Activated T-cell treated with anti-CD3 and anti-CD28 coated beads, Interleukin-2, amount 50 U/mL, for 48 hours (primary cell): ENCODE data around the gene LTBP1.
A peak's percentile ranks its signal among the peaks of the same experiment; 100 is the strongest.
"Not testable (repeated sequence)": the region's sequence is repeated elsewhere in the genome, so short reads cannot be mapped to it uniquely, and the experiment has no call there.

Experiments used
- DNase-seq, 2 experiments: peaks; one replicate each; pipeline ENCODE4 v3.0.0-alpha.2; 2020

LTBP1 gene

DNA sequence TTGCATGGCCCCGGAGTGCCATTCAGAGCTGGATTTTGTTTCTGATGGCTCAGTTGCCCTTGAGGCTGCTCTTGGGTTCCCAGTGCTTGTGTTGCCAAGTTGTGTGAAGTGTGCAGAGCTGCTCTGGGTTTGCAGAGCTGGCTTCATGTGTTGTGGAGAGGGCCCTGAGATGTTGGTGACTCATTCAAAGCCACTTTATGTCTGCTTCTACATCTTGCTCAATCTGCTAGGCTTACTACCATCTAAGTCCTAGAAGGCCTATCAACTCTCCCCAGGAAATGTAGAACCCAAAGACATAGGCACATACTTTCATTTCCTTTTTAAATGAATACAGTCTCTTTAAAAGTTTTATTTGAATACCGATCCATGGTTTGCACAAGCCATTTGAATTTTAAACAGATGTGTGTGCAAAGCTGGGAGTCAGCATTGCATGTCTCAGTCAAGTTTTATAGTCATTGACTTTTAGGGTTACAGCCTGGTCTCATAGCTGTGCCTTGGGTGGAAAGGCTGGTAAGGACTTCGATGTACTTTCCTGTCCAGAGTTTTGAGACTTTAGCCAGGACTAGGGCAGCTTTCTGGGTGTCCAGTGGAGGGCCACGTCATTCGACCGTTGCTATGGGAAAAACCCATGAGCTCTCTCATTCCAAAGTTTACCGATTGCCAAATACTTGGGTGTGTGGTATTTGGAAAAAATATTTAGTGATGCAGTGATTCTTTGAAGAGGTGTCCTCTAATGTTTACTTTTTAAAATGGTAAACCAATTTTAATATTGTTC lies 105.0 kb downstream of the LTBP1 start:
- DNase-seq = no peak

DNA sequence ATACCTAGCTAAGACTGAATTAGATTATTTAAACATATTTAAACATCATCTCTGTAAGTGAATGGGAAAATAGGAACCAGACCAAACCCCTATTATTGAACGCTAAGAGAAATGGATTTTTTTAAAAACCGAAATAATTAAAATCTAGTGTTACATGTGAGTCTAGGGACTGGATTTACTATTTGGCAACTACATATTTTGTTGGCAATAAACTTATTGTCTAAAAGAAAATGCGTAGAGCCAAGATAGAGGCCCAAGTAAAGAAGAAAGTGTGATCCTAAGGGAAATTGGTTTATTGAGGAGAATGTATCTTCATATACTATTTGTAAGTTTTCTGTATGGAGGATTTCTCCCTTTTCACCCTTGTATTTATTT lies 105.6 kb downstream of the LTBP1 start:
- no peak for DNase-seq

DNA sequence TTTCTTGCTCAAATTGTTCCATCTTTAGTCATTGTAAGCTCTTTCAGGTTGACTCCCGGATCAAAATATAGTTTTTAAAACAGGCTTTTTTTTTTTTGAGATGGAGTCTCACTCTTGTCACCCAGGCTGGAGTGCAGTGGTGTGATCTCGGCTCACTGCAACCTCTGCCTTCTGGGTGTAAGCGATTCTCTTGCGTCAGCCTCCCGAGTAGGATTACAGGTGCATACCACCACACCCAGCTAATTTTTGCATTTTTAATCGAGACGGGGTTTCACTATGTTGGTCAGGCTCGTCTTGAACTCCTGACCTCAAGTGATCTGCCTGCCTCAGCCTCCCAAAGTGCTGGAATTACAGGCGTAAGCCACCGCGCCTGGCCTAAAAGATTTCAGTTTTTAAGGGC lies 106.0 kb downstream of the LTBP1 start:
- not testable (repeated sequence) for DNase-seq

DNA sequence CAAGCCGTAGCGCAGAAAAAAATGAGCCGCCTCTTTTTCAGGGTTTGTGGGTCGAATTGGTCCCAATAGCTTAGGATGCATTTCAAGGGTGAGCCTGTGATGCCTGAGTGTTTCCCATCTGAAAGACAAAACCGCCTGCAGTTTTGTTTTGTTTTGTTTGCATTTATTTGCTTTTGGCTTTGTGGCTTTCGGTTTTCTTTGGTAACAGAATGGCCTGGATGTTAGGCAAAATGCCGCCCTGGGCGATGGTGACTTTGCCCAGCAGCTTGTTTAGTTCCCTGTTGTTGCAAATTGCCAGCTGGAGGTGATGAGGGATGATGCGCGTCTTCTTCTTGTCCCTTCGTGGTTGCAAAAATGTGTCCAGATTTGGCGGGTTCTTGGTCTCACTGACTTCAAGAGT lies 109.4 kb downstream of the LTBP1 start:
- no peak for DNase-seq

DNA sequence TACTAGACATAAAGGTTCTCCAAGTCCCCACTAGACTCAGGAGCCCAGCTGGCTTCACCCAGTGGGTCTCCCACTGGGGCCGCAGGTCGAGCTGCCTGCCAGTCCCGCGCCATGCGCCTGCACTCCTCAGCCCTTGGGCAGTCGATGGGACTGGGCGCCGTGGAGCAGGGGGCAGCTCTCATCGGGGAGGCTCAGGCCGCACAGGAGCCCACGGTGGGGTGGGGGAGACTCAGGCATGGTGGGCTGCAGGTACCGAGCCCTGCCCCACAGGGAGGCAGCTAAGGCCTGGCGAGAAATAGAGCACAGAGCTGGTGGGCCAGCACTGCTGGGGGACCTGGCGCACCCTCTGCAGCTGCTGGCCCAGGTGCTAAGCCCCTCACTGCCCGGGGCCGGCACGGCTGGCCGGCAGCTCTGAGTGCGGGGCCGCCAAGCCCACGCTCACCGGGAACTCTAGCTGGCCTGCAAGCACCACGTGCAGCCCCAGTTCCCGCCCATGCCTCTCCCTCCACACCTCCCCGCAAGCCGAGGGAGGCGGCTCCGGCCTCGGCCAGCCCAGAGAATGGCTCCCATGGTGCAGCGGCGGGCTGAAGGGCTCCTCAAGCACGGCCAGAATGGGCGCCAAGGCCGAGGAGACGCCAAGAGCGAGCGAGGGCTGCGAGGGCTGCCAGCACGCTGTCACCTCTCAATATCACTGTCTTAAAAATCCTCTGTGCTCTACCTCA lies 110.7 kb downstream of the LTBP1 start:
- DNase-seq = not testable (repeated sequence)

DNA sequence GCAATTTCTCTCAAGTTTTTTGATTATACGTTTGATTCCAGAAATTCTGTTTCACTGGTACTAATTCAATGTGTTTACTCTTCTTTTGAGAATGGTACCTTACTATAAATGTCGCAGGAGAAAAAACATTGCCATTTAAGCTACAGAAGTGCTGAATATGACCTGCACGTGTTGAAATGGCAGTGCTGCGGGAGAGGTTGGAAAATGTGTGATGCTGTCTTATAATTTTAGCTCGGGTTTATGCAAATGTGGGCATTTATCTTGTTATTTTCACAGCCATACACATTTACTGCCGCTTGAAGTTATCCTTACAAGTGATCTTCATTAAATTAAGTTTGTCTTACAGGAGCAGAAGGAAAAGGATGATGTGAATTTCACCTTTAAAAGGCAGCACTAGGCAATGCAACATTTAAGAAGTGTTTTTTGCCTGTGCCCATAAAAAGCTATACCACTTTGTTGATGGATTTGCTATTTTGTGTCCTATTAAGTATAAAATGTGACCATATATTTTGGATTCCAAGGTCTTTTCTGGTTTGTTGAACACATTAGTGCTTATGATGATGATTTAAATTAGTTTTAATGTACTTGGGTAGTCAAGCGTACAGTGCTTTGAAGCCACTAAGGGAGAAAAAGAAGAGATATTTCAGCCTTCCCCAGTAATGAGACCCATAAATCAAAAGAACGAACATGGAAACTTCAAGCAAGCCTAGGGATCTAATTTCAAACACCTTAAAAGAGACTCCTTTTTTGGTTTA lies 112.1 kb downstream of the LTBP1 start:
- no peak for DNase-seq

DNA sequence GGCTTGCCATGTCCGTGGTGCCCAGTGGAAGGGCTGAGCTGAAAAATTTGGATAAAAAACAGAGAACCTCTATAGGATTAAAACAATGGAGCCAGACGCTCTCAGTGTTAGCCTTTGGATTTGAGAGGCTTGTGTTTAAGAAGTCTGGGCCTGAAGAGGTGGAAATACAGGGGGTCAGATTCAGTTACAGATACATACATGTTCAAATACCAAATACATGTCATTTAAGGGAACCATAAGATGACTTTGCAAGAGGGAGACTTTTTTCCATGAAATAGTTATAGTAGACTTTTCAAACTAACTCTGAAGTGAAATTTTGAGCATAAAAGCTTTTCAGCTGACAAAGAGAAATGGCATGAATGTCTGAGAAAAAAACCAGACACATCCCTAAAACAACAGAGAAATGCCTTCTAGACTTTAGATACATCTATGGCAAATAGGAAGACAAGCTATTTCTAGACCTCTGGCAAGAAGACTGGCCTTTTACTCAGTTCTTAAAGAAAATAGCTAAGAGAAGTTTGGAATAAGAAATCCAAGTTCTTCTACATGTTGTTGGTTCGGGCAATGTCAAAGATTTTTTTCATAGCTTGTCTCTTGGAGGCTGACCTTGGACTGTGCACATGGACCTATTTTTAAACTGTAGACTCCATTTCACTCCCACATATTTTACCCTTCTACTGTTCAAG lies 112.9 kb downstream of the LTBP1 start:
- no peak for DNase-seq

DNA sequence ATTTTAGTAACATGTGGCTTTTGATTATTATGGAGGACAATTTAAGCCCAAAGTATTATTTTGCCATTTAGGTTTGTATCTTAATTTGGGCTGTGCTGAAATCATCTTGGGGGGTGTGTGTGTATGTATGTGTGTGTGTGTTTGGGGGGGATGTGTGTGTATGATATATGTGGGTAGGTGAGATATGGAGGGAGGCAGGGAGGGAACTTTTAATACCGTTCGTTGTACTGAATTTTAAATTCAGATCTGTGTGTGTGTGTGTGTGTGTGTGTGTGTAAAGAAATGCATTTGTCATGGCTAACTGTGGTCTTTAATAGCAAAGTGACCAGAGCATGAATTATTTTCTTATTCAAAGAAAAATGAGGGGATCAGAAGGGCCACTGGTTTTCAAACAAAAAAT lies 113.7 kb downstream of the LTBP1 start:
- no peak for DNase-seq

DNA sequence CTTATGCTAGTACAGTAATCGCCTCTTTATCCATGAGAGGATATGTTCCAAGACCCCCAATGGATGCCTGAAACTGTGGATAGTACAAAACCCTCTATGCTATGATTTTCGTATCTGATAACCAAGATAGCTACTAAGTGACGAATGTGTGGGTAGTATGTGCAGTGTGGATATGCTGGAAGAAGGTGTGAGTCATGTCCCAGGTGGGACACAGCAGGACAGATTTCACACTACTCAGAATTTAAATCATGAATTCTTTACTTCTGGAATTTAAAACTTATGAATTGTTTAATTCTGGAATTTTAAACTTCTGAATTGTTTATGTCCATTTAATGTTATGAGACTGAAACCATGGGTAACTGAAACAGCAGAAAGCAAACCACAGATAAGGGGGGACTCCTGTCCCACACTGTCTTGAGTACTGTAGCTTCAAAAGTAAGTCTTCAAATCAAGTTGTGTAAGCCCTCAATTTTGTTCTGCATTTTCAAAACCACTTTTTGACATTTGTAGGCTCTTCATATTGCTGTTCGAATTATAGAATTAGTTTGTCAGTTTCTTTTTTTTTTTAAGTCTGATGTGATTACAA lies 116.0 kb downstream of the LTBP1 start:
- no peak for DNase-seq

DNA sequence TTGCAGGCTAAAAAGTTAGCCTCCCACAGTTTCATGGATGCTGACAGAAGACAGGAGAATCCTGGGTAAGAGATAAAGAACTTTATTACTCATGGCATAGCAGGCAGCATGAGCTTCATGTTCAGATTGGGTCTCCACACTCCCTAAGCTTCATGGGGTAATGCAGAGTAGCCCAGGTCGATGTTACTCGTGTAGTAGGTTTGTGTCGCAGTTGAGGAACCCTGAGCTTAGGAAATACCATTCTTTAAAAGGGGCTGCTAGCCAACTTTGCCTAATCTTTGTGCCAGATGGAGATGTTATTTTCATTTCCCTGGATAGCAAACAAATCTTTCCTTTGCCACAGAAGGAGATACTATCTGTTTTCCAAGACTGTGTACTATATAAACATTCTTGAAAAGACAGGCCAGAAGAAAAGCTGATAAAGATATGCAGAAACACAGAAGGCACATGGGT lies 117.6 kb downstream of the LTBP1 start:
- no peak for DNase-seq

DNA sequence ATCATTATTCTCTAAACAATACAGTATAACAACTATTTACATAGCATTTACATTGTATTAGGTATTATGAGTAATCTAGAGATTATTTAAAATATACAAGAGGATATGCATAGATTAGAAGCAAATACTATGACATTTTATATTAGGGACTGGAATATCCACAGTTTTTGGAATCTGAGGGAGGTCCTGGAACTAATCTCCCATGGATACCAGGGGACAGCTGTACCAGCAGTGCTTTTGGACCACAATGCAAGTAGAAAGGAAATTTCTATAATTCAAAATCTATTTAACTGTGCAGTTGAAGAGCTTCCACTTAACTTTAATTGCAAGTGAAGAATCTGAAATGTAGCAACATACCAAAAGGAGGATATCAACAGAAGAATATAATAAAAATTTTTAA lies 120.8 kb downstream of the LTBP1 start:
- DNase-seq = no peak

DNA sequence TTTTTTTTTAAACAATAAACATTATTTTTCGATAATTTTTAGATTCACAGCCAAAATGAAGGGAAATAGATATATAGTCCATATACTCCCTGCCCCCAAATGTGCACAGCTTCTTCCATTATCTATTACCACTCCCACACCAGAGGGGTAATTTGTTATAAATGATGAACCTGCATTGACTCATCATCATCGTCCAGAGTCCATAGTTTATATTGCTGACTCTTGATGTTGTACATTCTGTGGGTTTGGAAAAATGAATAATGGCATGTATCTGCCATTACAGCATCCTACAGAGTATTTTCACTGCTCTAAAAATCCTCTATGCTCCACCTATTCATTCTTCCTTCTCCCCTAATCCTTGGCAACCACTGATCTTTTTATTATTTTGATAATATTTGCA lies 121.5 kb downstream of the LTBP1 start:
- no peak for DNase-seq

DNA sequence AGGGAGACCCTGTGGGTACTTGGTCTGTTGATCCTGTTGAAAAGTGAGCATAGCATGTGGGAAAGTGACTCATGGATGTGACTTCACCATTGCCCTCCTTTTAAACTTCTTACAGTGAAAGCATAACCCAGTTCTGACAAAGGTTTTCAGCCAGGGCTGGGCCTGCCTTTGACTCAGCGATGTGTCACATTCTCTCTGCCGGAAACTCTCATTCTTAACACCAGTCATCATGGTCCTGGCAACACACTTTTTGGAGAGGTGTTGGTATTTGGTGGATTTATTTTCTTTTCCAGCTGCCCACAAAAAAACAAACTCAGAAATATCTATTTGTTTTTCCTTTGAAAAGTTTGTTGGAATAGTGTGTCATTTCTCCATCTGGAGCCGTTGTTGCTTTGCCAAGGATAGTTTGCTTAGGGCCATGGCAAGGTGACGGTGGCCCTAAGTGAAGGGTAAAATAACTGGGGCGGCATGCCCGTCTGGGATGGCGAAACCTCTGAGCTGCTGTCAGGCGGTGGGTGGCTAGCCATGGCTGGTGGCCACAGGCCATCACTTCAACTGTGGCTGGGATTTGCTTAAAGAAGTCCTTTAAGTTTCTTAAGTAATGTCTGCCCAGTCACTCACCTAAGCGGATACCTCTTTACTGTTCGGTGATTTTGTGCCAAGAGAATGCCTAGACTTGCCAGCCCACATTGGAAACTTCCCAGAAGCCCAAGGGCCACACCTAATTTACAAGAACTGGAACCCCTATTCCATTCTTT lies 123.3 kb downstream of the LTBP1 start:
- DNase-seq = peak; percentile 57 to 68

DNA sequence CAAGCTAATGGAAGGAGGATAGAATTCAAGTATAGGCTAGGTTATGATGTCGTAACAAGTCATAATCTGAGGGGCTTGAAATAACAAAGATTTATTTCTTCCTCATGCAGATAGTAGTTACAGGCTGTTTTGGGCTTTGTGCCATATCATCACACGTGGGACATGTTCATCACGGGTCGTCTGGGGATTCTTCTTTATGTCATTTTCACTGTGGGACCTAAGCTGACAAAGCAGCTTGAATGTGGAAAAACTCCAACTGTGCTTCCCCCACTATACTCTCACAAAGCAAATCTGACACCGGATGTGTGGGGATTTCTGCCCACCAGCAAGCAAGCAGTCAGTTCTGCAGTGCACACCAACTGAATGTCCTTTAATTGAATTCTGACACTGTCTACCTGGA lies 124.8 kb downstream of the LTBP1 start:
- DNase-seq = no peak

DNA sequence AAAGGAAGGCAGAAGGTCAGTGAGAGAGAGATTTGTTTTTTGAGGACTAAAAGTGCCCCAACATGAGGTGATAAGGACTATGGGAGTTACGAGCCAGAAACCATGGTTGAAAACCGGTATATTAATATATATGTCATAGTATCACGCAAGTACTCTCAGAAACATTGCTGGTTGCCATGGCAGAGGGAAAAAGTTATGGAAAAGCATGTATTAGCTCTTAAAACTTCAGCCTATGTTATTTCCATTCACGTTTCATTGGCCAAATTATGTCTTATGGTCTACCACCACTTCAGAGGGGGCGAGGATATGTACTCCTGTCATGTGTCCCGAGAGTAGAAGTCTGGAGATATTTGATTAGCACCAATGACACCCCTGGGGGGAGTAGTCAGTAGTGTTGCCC lies 125.9 kb downstream of the LTBP1 start:
- no peak for DNase-seq

DNA sequence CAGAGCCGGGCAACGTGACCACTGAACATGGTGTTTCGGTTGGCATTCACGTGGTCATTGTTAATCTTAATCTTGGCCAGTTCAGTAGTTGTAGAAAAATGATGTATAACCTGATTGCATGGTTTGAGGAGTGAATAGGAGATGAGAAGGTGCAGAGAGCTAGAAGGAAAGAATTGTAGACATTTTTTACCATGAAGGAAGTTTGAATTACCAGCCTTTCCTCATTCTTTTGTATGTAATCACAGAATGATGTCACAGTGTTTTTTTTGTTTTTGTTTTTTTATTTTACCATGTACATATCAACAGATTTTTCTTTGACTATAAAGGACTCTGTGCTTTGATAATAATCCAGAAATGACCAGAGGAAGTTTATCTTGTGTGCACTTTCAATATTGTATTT lies 126.3 kb downstream of the LTBP1 start:
- no peak for DNase-seq

DNA sequence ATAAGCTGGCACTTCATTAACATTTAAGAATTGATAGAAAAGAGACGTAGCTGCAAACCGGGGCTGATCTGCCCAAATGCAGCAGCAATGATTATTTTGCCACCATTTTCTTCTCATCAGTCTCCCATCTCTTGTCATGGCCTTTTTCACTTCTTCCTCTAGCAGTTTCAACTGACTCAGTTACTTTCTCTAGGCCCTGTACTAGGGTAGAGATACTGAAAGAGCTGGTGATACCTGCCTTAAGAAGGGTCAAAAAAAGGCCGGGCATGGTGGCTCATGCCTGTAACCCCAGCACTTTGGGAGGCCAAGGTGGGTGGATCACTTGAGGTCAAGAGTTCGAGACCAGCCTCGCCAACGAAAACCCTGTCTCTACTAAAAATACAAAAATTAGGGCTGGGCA lies 127.4 kb downstream of the LTBP1 start:
- DNase-seq = no peak

DNA sequence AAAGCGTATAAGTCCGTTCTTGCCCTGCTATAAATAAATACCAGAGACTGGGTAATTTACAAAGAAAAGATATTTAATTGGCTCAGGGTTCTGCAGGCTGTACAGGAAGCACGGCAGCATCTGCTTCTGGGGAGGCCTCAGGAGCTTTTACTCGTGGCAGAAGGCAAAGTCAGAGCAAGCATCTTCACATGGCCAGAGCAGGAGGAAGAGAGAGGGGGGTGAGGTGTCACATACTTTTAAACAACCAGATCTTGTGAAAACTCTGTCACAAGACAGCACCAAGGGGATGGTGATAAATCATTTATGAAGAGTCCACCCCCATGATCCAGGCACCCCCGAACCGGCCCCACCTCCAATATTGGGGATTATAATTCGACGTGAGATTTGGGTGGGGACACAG lies 130.6 kb downstream of the LTBP1 start:
- DNase-seq = no peak

DNA sequence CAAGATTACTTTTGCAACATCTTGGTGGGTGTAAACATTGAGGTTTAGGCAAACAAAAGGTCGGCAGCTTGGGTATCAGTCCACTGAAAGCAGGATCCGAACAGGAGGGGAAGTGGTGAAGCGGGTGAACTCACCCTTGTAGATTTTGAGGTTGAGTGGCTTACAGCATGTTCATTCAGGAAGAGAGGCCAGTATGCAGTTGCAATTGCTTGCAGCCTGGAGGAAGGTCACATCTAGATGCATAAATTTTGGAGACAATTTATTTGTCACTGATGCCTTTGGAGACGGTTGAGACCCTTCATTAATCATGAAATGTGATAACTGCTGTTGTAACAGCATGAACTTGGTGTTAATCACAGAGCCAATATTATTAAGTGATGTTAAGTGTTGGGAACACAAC lies 131.1 kb downstream of the LTBP1 start:
- DNase-seq = no peak

DNA sequence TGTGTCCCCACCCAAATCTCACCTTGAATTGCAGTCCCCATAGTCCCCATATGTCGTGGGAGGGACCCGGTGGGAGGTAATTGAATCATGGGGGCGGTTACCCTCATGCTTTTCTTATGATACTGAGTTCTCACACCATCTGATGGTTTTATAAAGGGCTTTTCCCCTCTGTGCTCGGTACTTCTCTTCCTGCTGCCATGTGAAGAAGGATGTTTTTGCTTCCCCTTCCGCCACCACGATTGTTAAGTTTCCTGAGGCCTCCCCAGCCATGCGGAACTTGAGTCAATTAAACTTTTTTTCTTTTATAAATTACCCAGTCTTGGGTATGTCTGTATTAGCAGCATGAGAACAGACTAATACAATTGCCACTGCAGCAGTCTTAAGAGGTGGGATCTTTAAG lies 134.9 kb downstream of the LTBP1 start:
- DNase-seq = no peak

DNA sequence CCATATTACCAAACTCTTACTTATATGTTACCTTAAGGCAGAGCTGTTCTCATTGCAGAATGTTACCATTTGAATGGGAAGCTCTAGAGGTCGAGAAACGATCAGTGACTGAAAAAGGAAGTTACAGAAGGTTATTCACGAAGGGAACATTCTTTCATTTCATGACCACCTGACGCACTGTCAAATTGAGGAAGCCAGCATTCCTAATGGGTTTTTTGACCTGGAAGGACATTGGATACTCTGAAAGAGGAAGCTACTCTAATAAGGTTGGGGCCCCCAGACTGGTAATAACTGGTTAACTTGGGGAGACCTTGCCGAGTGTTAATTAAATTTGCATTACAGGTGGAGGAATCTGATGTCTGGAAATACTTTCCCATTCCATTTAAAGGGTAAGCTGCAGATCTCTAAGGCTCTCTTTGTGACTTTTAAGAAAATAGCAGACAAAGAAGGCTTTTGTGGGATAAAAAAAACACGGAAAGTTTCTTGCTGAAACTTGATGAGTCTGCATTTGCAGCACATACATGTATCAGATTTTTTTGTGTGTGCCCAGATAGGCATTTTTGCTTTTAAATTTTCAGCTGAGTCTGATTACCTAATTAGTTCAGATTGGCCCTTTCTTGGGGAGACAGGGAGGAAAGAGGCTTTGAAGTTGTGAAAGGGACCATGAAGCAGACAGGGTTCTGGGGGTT lies 137.1 kb downstream of the LTBP1 start:
- no peak for DNase-seq
